ENCODE data around the gene MGAT4B. TPM values are rescaled to one million over a fixed set of nuclear protein-coding genes. Genes with fewer than 3 reads are reported as not detected.

Gene MGAT4B
- total RNA-seq, 2 donors from 2014 or later: 66.5 to 87.7 TPM

DNA sequence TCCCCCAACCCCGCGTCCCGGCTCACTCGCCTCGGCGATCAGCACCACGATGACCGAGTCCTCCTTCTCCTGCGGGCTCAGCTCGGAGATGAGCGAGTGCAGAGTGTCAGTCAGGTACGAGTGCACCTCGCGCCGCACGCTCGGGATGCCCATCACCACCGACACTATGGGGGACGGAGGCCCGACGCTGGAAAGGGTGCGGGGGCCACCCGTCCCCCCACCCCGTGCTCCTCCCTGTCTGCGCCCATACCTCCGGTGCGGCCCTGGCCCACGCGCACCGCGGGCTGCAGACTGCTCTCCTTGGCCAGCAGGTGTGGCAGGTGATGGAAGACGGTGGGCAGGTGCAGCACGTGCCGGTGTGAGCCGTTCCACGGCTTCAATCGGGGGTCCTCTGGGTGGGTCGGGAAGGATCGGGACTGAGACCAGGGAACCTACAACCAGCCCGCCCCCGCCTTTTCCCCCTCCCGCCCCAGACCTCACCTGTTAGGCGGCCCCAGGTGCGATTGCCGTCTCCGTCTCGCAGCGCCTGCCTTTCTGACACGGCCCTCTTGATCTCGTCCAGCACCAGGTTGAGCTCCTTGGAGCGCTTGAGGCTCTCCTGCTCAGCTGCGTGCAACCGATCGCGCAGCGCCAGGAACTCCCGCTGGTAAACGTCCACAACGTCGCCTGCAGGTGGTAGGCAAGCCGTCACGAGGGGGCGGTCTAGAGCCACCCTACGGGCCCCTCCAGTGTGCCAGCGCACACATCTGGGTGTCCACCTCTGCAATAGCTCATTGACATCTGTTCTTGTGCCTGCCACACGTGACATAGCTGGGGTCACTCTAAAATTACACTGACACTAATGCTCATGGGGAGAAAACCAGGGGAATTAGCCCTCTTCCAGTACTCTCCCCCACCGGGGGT lies 5.1 kb downstream of the MGAT4B start:
- DNase-seq (ENCODE audit: low spot score) (no peak), ATAC-seq (ENCODE audit: insufficient number of reproducible peaks, low FRiP score, low read depth) (no peak)
- H3K9me3 ChIP-seq: no peaks in the 10 kb centered on the region
- no peaks in the 10 kb centered on the region for H3K27me3 ChIP-seq (replicated peaks; ENCODE audit: insufficient read depth)
- H3K27ac ChIP-seq: no peak overlapping the region
- H3K36me3 ChIP-seq: peaks cover 32% of the 10 kb centered on the region
- H3K4me3 ChIP-seq: no peak overlapping the region
- TF ChIP-seq CTCF (IDR thresholded peaks at IDR 0.05): peak; percentile 54
- H3K4me1 ChIP-seq (ENCODE audit: control insufficient read depth in 1 of 2, low read depth in 2 of 2): peaks cover 19 to 34% of the 10 kb centered on the region in 2 donors

GRCh38 chr5:179800696-179801201 lies 5.9 kb downstream of the MGAT4B start:
- no peak for DNase-seq (ENCODE audit: low spot score)
- ATAC-seq (ENCODE audit: insufficient number of reproducible peaks, low FRiP score, low read depth): no peak

DNA sequence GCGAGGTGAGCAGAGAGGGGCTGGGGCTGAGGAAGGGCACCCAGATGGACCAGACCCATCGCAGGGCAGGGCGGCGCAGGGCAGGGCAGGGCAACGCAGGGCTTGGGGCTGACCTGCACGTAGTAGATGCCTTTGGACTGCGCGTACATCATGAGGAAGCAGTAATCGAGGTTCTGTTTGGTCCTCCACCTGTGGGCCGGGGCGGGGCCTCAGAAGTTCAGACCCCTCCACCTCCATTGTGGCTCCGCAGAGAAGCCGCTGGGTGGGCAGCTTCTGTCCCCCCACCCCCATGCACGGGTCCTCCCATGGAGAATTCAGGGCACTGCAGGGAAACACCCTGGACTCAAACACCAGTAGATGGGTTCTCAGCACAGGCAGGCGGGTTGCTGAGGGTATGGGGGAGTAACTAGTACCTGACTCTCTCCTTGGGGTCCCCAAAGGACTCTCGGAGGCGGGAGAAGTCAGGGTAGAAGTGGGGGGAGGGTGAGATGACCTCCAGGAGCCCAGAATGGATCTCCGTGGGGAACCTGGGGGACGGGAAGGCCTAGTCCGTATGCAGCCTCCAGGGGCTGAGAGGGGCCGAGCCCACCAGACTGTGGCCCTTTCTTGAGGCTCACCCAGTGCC lies 6.5 kb downstream of the MGAT4B start:
- no peak for DNase-seq (ENCODE audit: low spot score)
- H3K27me3 ChIP-seq (replicated peaks; ENCODE audit: insufficient read depth): no peaks in the 10 kb centered on the region
- no peak for ATAC-seq (ENCODE audit: insufficient number of reproducible peaks, low FRiP score, low read depth)
- H3K27ac ChIP-seq: no peak overlapping the region
- peaks cover 32% of the 10 kb centered on the region for H3K36me3 ChIP-seq
- H3K4me3 ChIP-seq: no peak overlapping the region
- no peaks in the 10 kb centered on the region for H3K9me3 ChIP-seq
- peaks cover 21 to 37% of the 10 kb centered on the region in 2 donors for H3K4me1 ChIP-seq (ENCODE audit: control insufficient read depth in 1 of 2, low read depth in 2 of 2)
- TF ChIP-seq CTCF (IDR thresholded peaks at IDR 0.05): no peak

More at GRCh38 chr5:179800696-179801201, 5.9 kb downstream of the MGAT4B start:
- no peak overlapping the region for H3K4me3 ChIP-seq
- peaks cover 32% of the 10 kb centered on the region for H3K36me3 ChIP-seq
- TF ChIP-seq CTCF (IDR thresholded peaks at IDR 0.05): no peak
- H3K27me3 ChIP-seq (replicated peaks; ENCODE audit: insufficient read depth): no peaks in the 10 kb centered on the region
- H3K4me1 ChIP-seq (ENCODE audit: control insufficient read depth in 1 of 2, low read depth in 2 of 2): peaks cover 20 to 36% of the 10 kb centered on the region in 2 donors
- no peak overlapping the region for H3K27ac ChIP-seq
- H3K9me3 ChIP-seq: no peaks in the 10 kb centered on the region

- H3K27me3 ChIP-seq (replicated peaks; ENCODE audit: insufficient read depth): no peaks in the 10 kb centered on the region
- DNase-seq (ENCODE audit: low spot score) (no peak), ATAC-seq (ENCODE audit: insufficient number of reproducible peaks, low FRiP score, low read depth) (no peak)
- TF ChIP-seq CTCF (IDR thresholded peaks at IDR 0.05): no peak
- no peak overlapping the region for H3K4me3 ChIP-seq
- H3K27ac ChIP-seq: no peak overlapping the region
- H3K36me3 ChIP-seq: peaks cover 32% of the 10 kb centered on the region
- no peaks in the 10 kb centered on the region for H3K9me3 ChIP-seq
- H3K4me1 ChIP-seq (ENCODE audit: control insufficient read depth in 1 of 2, low read depth in 2 of 2): peaks cover 21 to 37% of the 10 kb centered on the region in 2 donors
These were observed 7.1 kb downstream of the MGAT4B start for GRCh38 chr5:179799644-179799973.
